ENCODE measurements around the gene PHETA1.
"Not testable (repeated sequence)": the region's sequence is repeated elsewhere in the genome, so short reads cannot be mapped to it uniquely, and the experiment has no call there.

PHETA1 gene

GRCh38 chr12:111405149-111405858 is 36.4 kb upstream of the PHETA1 start:
- DNase-seq (ENCODE audit: low read depth), result peak; percentile 98

- peak; percentile 51 for DNase-seq (ENCODE audit: low read depth)
Observed at GRCh38 chr12:111404362-111405148, 35.7 kb upstream of the PHETA1 start.

GRCh38 chr12:111402490-111402824 is 33.6 kb upstream of the PHETA1 start:
- DNase-seq (ENCODE audit: low read depth), result not testable (repeated sequence)

- DNase-seq (ENCODE audit: low read depth), result no peak
Observed at GRCh38 chr12:111401167-111401605, 32.3 kb upstream of the PHETA1 start.

GRCh38 chr12:111399741-111400404 is 31.0 kb upstream of the PHETA1 start:
- DNase-seq (ENCODE audit: low read depth), result not testable (repeated sequence)

GRCh38 chr12:111398530-111398929 is 29.6 kb upstream of the PHETA1 start:
- DNase-seq (ENCODE audit: low read depth), result no peak

- peak; percentile 90 for DNase-seq (ENCODE audit: low read depth)
Observed at GRCh38 chr12:111396726-111397445, 28.0 kb upstream of the PHETA1 start.

- DNase-seq (ENCODE audit: low read depth), result not testable (repeated sequence)
Observed at GRCh38 chr12:111396271-111396670, 27.4 kb upstream of the PHETA1 start.

- no peak for DNase-seq (ENCODE audit: low read depth)
Observed at GRCh38 chr12:111395336-111396187, 26.7 kb upstream of the PHETA1 start.

GRCh38 chr12:111394480-111394879 is 25.6 kb upstream of the PHETA1 start:
- no peak for DNase-seq (ENCODE audit: low read depth)

- DNase-seq (ENCODE audit: low read depth), result no peak
Observed at GRCh38 chr12:111393700-111394300, 24.9 kb upstream of the PHETA1 start.

GRCh38 chr12:111390910-111391309 is 22.0 kb upstream of the PHETA1 start:
- DNase-seq (ENCODE audit: low read depth), result no peak

GRCh38 chr12:111389635-111390034 is 20.7 kb upstream of the PHETA1 start:
- no peak for DNase-seq (ENCODE audit: low read depth)

- no peak for DNase-seq (ENCODE audit: low read depth)
Observed at GRCh38 chr12:111387747-111388323, 18.9 kb upstream of the PHETA1 start.

- no peak for DNase-seq (ENCODE audit: low read depth)
Observed at GRCh38 chr12:111386885-111387284, 18.0 kb upstream of the PHETA1 start.

- no peak for DNase-seq (ENCODE audit: low read depth)
Observed at GRCh38 chr12:111384596-111384995, 15.7 kb upstream of the PHETA1 start.

GRCh38 chr12:111379942-111380554 is 11.2 kb upstream of the PHETA1 start:
- DNase-seq (ENCODE audit: low read depth), result no peak

- no peak for DNase-seq (ENCODE audit: low read depth)
Observed at GRCh38 chr12:111377440-111377839, 8.5 kb upstream of the PHETA1 start.

- DNase-seq (ENCODE audit: low read depth), result not testable (repeated sequence)
Observed at GRCh38 chr12:111373231-111373630, 4.3 kb upstream of the PHETA1 start.
